Cardiac muscle cell (in vitro differentiated cells and primary cell): ENCODE results near the gene NPPB. TPM values are rescaled to one million over a fixed set of nuclear protein-coding genes. Genes with fewer than 3 reads are reported as not detected.
A peak's percentile ranks its signal among the peaks of the same experiment; 100 is the strongest.

Experiments
- DNase-seq, 2 donors: peaks; one replicate each; pipeline versions ENCODE4 v3.0.0 to v3.0.0-alpha.2; 2010 to 2017; ENCODE audit warnings: low read depth in 1 of 2, low spot score in 1 of 2
- H3K27ac ChIP-seq: fragments of 200-600 bp; sonication (generic); 2 replicates; pipeline ENCODE4 v1.5.1; 2016
- H3K27me3 ChIP-seq: fragments of 200-600 bp; sonication (generic); 2 replicates; pipeline ENCODE4 v1.6.0; 2016; ENCODE audit warnings: control low read depth
- H3K36me3 ChIP-seq: fragments of 200-600 bp; sonication (generic); 2 replicates; pipeline ENCODE4 v1.5.1; 2016; ENCODE audit warnings: control low read depth
- H3K4me1 ChIP-seq: fragments of 200-600 bp; sonication (generic); 2 replicates; pipeline ENCODE4 v1.8.1; 2017; ENCODE audit warnings: low read depth, mild to moderate bottlenecking, mixed run types
- H3K4me3 ChIP-seq: fragments of 200-600 bp; sonication (generic); 2 replicates; pipeline ENCODE4 v1.5.1; 2016; ENCODE audit warnings: mild to moderate bottlenecking
- H3K9me3 ChIP-seq: fragments of 200-600 bp; sonication (generic); 2 replicates; pipeline ENCODE4 v1.5.1; 2017; ENCODE audit warnings: low read depth, mild to moderate bottlenecking, control low read depth
- CTCF ChIP-seq: IDR thresholded peaks from 2 replicates; pipeline ENCODE4 v1.5.1; 2012; ENCODE audit warnings: low read depth, mild to moderate bottlenecking, low read length
- polyA plus RNA-seq: library from polyadenylated mRNA; unstranded; fragments of >200 nt; fragmentation: Nextera tagmentation; extraction: Ambion mirVana; gene quantifications from 2 replicates; pipeline ENCODE4 v1.2.1, GENCODE V29; 2016
- total RNA-seq: library from RNA; depleted of rRNA; stranded (reverse); fragments of >200 nt; gene quantifications from 2 replicates; pipeline ENCODE4 v1.2.3, GENCODE V29; 2016

The NPPB gene
- total and polyA plus RNA-seq, 2 experiments from 2014 or later: 18.9 to 188 TPM

- TF ChIP-seq CTCF: no peak
- Histone ChIP-seq H3K36me3 (no peaks in the 10 kb centered on the region), H3K4me1 (peaks cover 3% of the 10 kb centered on the region), H3K27me3 (peaks cover 24% of the 10 kb centered on the region), H3K9me3 (no peaks in the 10 kb centered on the region), H3K4me3 (no peak overlapping the region), H3K27ac (no peak overlapping the region)
- DNase-seq: no peak
These were observed 4.2 kb downstream of the NPPB start for GRCh38 chr1:11854519-11854918.

- Histone ChIP-seq H3K27me3 (no peaks in the 10 kb centered on the region), H3K9me3 (no peaks in the 10 kb centered on the region), H3K4me1 (peaks cover 17% of the 10 kb centered on the region), H3K36me3 (no peaks in the 10 kb centered on the region), H3K27ac (no peak overlapping the region), H3K4me3 (no peak overlapping the region)
- DNase-seq: no peak
- TF ChIP-seq CTCF: no peak
These were observed 7.6 kb downstream of the NPPB start for GRCh38 chr1:11851180-11851579.

DNA sequence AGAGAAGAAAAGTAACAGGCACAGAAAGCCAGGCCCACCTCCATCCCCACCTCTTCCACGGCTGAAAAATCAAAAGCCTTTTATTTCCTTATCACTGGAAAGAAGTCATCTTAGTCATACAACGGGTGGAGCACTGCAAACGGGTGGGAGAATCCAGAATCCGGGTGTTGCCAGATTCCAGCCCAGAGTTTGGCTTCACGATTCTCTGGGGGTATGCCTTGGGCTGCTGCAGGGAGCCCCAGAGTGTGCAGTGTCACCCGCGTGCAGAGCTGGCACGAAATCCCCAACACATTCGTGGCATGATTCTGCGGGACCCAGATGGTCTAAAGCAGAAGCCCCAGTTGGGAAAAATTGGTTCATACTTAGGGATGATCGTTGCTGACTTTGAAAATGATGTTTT lies 8.6 kb downstream of the NPPB start:
- Histone ChIP-seq H3K9me3 (no peaks in the 10 kb centered on the region), H3K4me1 (peaks cover 17% of the 10 kb centered on the region), H3K27ac (no peak overlapping the region), H3K36me3 (no peaks in the 10 kb centered on the region), H3K4me3 (no peak overlapping the region), H3K27me3 (no peaks in the 10 kb centered on the region)
- TF ChIP-seq CTCF: no peak
- DNase-seq: no peak

- Histone ChIP-seq H3K4me3 (no peak overlapping the region), H3K4me1 (peaks cover 17% of the 10 kb centered on the region), H3K9me3 (no peaks in the 10 kb centered on the region), H3K27me3 (no peaks in the 10 kb centered on the region), H3K27ac (no peak overlapping the region), H3K36me3 (peaks cover 4% of the 10 kb centered on the region)
- no peak for DNase-seq
- no peak for TF ChIP-seq CTCF
These were observed 10.4 kb downstream of the NPPB start for GRCh38 chr1:11848373-11848700.

GRCh38 chr1:11847667-11848372 lies 10.9 kb downstream of the NPPB start, which contains the start of gene NPPA:
NPPA (minus strand) TSS chr1:11847783; CDS start chr1:11847684, 99 bp downstream.
- TF ChIP-seq CTCF: no peak
- Histone ChIP-seq H3K4me1 (peaks cover 16% of the 10 kb centered on the region), H3K27me3 (no peaks in the 10 kb centered on the region), H3K27ac (peak within 1 kb of the TSS; percentile 55), H3K9me3 (no peaks in the 10 kb centered on the region), H3K4me3 (no peak within 1 kb of the TSS), H3K36me3 (peaks cover 4% of the 10 kb centered on the region)
- peak in 1 of 2 donors; percentile 79 for DNase-seq
